Activated CD4-positive, alpha-beta memory T cell treated with anti-CD3 and anti-CD28 coated beads for 36 hours (primary cell): ENCODE data around the gene ZNF79. TPM values are rescaled to one million over a fixed set of nuclear protein-coding genes. Genes with fewer than 3 reads are reported as not detected.

Experiments
- CTCF ChIA-PET: fragments of 350-600 bp; sonication (Branson Sonifier 250); formaldehyde crosslinking; loops from one replicate; lab custom pipeline; 2021; ENCODE audit warnings: antibody characterized with exemption, inconsistent platforms; lab: Charles Lee
- POLR2A ChIA-PET: fragments of 350-600 bp; sonication (Branson Sonifier 250); formaldehyde crosslinking; loops from one replicate; lab custom pipeline; 2021; ENCODE audit warnings: antibody characterized with exemption; lab: Charles Lee
- DNase-seq: peaks from one replicate; pipeline ENCODE4 v3.0.0-alpha.2; 2020
- H3K27ac Mint-ChIP-seq: one replicate; pipeline ENCODE4 v1.8.0; 2021; ENCODE audit warnings: mixed read lengths
- H3K27me3 Mint-ChIP-seq: one replicate; pipeline ENCODE4 v1.8.0; 2021; ENCODE audit warnings: mixed read lengths
- H3K36me3 Mint-ChIP-seq: one replicate; pipeline ENCODE4 v1.8.0; 2021; ENCODE audit warnings: mixed read lengths
- H3K4me1 Mint-ChIP-seq: one replicate; pipeline ENCODE4 v1.8.0; 2021; ENCODE audit warnings: low read depth, mixed read lengths
- H3K4me3 Mint-ChIP-seq: one replicate; pipeline ENCODE4 v1.8.0; 2021; ENCODE audit warnings: mild to moderate bottlenecking, mixed read lengths
- H3K9me3 Mint-ChIP-seq: one replicate; pipeline ENCODE4 v1.8.0; 2021; ENCODE audit warnings: mixed read lengths
- intact Hi-C: fragments of 100-400 bp; cut with micrococcal nuclease; formaldehyde crosslinking; loops from one replicate; pipeline ENCODE4 v1.15.1; 2023
- total RNA-seq, 2 experiments: library from RNA; stranded (reverse); gene quantifications; one replicate each; pipeline ENCODE4 v1.2.3, GENCODE V29; 2021

Gene ZNF79
- total RNA-seq, 2 experiments from 2014 or later, result 9.3 to 9.7 TPM

DNA sequence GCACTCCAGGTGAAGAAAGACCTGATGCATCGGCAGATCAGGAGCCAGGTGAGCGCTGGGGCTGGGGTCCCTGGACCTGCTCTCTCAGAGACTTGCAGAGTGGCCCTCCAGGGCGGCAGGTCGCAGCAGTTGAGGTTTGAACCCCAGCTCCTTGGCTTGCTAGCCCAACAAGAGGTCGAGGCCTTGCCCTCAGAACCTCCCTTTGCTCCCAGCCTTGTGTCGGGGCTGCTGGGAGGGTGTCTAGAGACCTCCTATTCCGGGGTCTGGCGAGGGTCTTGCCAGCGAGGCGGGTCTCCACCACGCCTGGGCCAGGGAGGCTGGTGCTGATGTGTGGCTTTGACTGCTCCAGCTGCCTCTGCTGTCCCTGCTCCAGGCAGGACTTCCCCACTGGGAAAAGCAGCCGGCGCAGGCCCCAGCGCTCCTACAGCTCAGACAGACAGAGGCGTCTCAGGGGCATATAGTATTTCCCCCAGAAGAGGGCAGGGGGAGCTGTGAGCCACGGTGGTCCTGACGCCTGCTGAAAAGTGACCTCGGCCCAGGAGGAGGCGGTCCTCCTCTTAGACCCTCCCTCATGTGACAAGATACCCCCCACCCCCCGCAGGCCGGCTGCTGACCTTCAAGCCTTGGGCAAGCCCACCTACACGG lies 65.4 kb downstream of the ZNF79 start:
- Mint-ChIP-seq H3K4me3 (no peak overlapping the region), H3K4me1 (no peaks in the 10 kb centered on the region), H3K36me3 (peaks cover 9% of the 10 kb centered on the region), H3K27ac (no peak overlapping the region), H3K27me3 (no peaks in the 10 kb centered on the region), H3K9me3 (no peaks in the 10 kb centered on the region)
- intact Hi-C loops, result no loop called here
- ChIA-PET CTCF (no interaction called here), POLR2A (no interaction called here)
- no peak for DNase-seq

DNA sequence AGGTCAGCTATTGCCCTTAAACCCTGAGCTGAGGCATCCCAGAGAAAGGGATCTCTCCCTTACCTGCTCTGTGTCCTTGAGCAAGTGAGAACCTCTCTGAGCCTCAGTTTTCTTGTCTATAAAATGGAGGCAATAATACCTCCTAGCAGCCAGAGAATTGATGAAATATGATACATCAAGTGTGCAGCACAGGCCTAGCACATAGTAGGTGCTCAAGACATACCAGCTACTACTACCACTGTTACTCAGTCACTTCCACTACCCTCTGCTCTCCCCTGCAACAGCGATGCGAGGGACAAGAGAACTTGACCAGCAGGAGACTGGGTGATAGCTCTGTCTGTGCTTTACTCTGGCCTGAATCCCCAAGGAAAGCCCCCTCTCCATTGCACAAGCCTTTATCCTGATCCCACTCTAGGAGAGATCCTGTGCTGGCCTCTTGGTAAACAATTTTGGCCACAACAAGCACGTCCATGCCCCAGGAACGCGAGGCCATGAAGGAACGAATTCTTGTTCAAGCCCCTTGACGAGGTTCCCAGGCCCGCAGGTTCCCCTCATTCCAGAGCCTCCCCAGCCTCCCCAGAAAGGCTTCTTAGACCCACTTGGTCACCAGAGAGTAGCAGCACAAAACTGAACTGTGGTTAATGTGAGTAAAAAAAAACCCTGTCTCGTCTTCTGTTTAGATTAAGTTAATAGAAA lies 66.5 kb downstream of the ZNF79 start:
- POLR2A ChIA-PET, result no interaction called here
- CTCF ChIA-PET, result interaction anchor here (0.7 kb wide), 1 partner anchor 98 kb away, joined by 3 read pairs; no protein-coding TSS in a partner anchor
- intact Hi-C loops, result no loop called here
- no peaks in the 10 kb centered on the region for H3K9me3 Mint-ChIP-seq
- H3K4me3 Mint-ChIP-seq, result no peak overlapping the region
- no peaks in the 10 kb centered on the region for H3K27me3 Mint-ChIP-seq
- peaks cover 9% of the 10 kb centered on the region for H3K36me3 Mint-ChIP-seq
- H3K27ac Mint-ChIP-seq, result no peak overlapping the region
- no peak for DNase-seq
- no peaks in the 10 kb centered on the region for H3K4me1 Mint-ChIP-seq

DNA sequence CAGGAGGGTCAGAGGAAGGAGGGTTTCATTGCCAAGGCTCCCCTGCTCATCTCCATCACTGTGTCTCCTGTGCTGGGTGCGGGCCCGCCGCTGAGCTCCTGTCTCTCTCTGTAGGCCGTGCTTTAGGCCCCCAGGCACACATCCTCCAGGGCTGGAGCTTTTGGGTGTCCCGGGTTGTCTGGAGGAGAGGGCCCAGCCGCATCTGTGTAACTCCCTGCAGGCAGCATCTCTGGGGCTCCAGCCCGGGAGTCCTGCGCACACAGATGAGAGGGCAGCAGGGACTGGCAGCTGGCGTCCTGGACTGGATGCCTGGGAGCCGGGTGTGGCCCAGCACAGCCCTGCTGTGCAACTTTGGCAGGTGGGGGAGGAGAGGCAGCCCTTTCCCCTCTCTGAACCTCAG lies 67.3 kb downstream of the ZNF79 start:
- peaks cover 13% of the 10 kb centered on the region for H3K36me3 Mint-ChIP-seq
- ChIA-PET CTCF (no interaction called here), POLR2A (no interaction called here)
- no peak for DNase-seq
- H3K27ac Mint-ChIP-seq, result no peak overlapping the region
- no peaks in the 10 kb centered on the region for H3K27me3 Mint-ChIP-seq
- H3K4me1 Mint-ChIP-seq, result no peaks in the 10 kb centered on the region
- intact Hi-C loops, result no loop called here
- H3K9me3 Mint-ChIP-seq, result no peaks in the 10 kb centered on the region
- no peak overlapping the region for H3K4me3 Mint-ChIP-seq

- Mint-ChIP-seq H3K27ac (no peak overlapping the region), H3K27me3 (no peaks in the 10 kb centered on the region), H3K9me3 (no peaks in the 10 kb centered on the region), H3K4me3 (no peak overlapping the region), H3K4me1 (no peaks in the 10 kb centered on the region), H3K36me3 (peaks cover 12% of the 10 kb centered on the region)
- intact Hi-C loops, result no loop called here
- ChIA-PET CTCF (interaction anchor here (1.2 kb wide), 1 partner anchor 11 kb away, joined by 5 read pairs; no protein-coding TSS in a partner anchor), POLR2A (no interaction called here)
- no peak for DNase-seq
Measured at GRCh38 chr9:127492616-127493015, 68.4 kb downstream of the ZNF79 start.

GRCh38 chr9:127493592-127494303 lies 69.6 kb downstream of the ZNF79 start:
- no peak for DNase-seq
- H3K27me3 Mint-ChIP-seq, result no peaks in the 10 kb centered on the region
- ChIA-PET CTCF (interaction anchor here (1.2 kb wide), 1 partner anchor 10 kb away, joined by 5 read pairs; no protein-coding TSS in a partner anchor), POLR2A (no interaction called here)
- H3K36me3 Mint-ChIP-seq, result peaks cover 11% of the 10 kb centered on the region
- H3K9me3 Mint-ChIP-seq, result no peaks in the 10 kb centered on the region
- intact Hi-C loops, result no loop called here
- no peaks in the 10 kb centered on the region for H3K4me1 Mint-ChIP-seq
- H3K27ac Mint-ChIP-seq, result no peak overlapping the region
- no peak overlapping the region for H3K4me3 Mint-ChIP-seq

DNA sequence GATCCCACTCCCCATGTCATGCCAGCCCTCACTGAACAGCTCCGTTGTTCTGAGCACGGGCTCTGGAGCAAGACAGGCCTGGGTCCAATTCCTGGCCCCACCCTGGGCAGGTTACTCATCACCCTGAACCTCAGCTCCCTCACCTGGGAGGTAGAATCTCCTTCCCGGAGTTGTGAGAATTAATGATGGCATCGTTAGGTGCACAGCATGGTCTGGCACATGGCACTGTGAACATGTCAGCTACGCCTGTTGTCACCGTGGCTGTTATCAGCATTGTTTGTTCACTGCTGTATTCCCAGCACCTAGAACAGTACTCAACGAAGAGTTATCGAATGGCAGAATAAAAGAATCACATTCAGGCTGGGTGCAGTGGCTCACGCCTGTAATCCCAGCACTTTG lies 70.1 kb downstream of the ZNF79 start:
- Mint-ChIP-seq H3K27me3 (no peaks in the 10 kb centered on the region), H3K9me3 (no peaks in the 10 kb centered on the region), H3K4me3 (no peak overlapping the region), H3K27ac (no peak overlapping the region), H3K36me3 (peaks cover 10% of the 10 kb centered on the region), H3K4me1 (no peaks in the 10 kb centered on the region)
- DNase-seq, result no peak
- intact Hi-C loops, result no loop called here
- CTCF ChIA-PET, result no interaction called here
- POLR2A ChIA-PET, result no interaction called here

Other genes with a start within 250 kb of the ZNF79 start
- 1 to 10 TPM; 3.5 to 3.9 TPM for gene GARNL3, start 159.6 kb upstream of the ZNF79 start, total RNA-seq
- 1 to 10 TPM; 3.2 to 4.6 TPM for gene SLC2A8, start 27.2 kb upstream of the ZNF79 start, total RNA-seq
- gene RPL12, start 27.0 kb downstream of the ZNF79 start, total RNA-seq, result 1,000 to 10,000 TPM; 2,267 to 2,331 TPM
- 10 to 100 TPM; 19.7 to 20.9 TPM for gene LRSAM1, start 27.1 kb downstream of the ZNF79 start, total RNA-seq
- 10 to 100 TPM; 27.3 to 27.8 TPM for gene STXBP1, start 187.9 kb downstream of the ZNF79 start, total RNA-seq